Type B pancreatic cell (in vitro differentiated cells): ENCODE results near the gene PGK1. TPM values are rescaled to one million over a fixed set of nuclear protein-coding genes. Genes with fewer than 3 reads are reported as not detected.
"Not testable (repeated sequence)": the region's sequence is repeated elsewhere in the genome, so short reads cannot be mapped to it uniquely, and the experiment has no call there.

Experiments
- DNase-seq: peaks from one replicate; pipeline ENCODE4 v3.0.0; 2021; ENCODE audit warnings: mixed read lengths; ENCODE audit not compliant: unreplicated experiment; ENCODE audit errors: extremely low spot score
- H3K27ac Mint-ChIP-seq: 2 replicates; pipeline ENCODE4 v1.8.0; 2021; ENCODE audit warnings: mild to moderate bottlenecking, mixed read lengths
- H3K27me3 Mint-ChIP-seq: 2 replicates; pipeline ENCODE4 v1.8.0; 2021; ENCODE audit warnings: mixed read lengths
- H3K36me3 Mint-ChIP-seq: 2 replicates; pipeline ENCODE4 v1.8.0; 2021; ENCODE audit warnings: mixed read lengths
- H3K4me1 Mint-ChIP-seq: one replicate; pipeline ENCODE4 v1.8.0; 2021; ENCODE audit warnings: mixed read lengths; ENCODE audit not compliant: unreplicated experiment
- H3K4me3 Mint-ChIP-seq: 2 replicates; pipeline ENCODE4 v1.8.0; 2021; ENCODE audit warnings: mild to moderate bottlenecking, mixed read lengths
- H3K9me3 Mint-ChIP-seq: 2 replicates; pipeline ENCODE4 v1.8.0; 2021; ENCODE audit warnings: mixed read lengths
- CTCF ChIP-seq: fragments of 200-600 bp; sonication (generic); conservative IDR thresholded peaks from 2 replicates; pipeline ENCODE4 v1.5.0; 2021; ENCODE audit warnings: antibody characterized with exemption, mild to moderate bottlenecking
- total RNA-seq: library from RNA; stranded (reverse); gene quantifications from 2 replicates; pipeline ENCODE4 v1.2.1, GENCODE V29; 2021; ENCODE audit warnings: low replicate concordance

The PGK1 gene
- total RNA-seq, 1 donor from 2014 or later, result 203 TPM

GRCh38 chrX:78071331-78071730 lies 32.7 kb upstream of the PGK1 start:
- H3K27ac Mint-ChIP-seq, result no peak overlapping the region
- peaks cover 8% of the 10 kb centered on the region for H3K9me3 Mint-ChIP-seq

GRCh38 chrX:78073147-78074077 lies 30.6 kb upstream of the PGK1 start:
- H3K36me3 Mint-ChIP-seq, H3K4me1 Mint-ChIP-seq, DNase-seq, H3K9me3 Mint-ChIP-seq, H3K4me3 Mint-ChIP-seq, H3K27me3 Mint-ChIP-seq, H3K27ac Mint-ChIP-seq: not testable (repeated sequence)

More at GRCh38 chrX:78071331-78071730, 32.7 kb upstream of the PGK1 start:
- DNase-seq, result no peak
- Mint-ChIP-seq H3K36me3 (no peaks in the 10 kb centered on the region), H3K27me3 (no peaks in the 10 kb centered on the region), H3K4me1 (no peaks in the 10 kb centered on the region), H3K4me3 (no peak overlapping the region)
- TF ChIP-seq CTCF, result no peak

- H3K36me3 Mint-ChIP-seq, result no peaks in the 10 kb centered on the region
- H3K4me3 Mint-ChIP-seq, result no peak overlapping the region
- no peaks in the 10 kb centered on the region for H3K27me3 Mint-ChIP-seq
- no peak for TF ChIP-seq CTCF
- DNase-seq, result no peak
- H3K9me3 Mint-ChIP-seq, result peaks cover 8% of the 10 kb centered on the region
- H3K27ac Mint-ChIP-seq, result no peak overlapping the region
- H3K4me1 Mint-ChIP-seq, result no peaks in the 10 kb centered on the region
Measured at GRCh38 chrX:78074088-78074487, 30.0 kb upstream of the PGK1 start.

GRCh38 chrX:78075787-78076389 lies 28.2 kb upstream of the PGK1 start:
- no peaks in the 10 kb centered on the region for H3K36me3 Mint-ChIP-seq
- TF ChIP-seq CTCF, result no peak
- no peaks in the 10 kb centered on the region for H3K27me3 Mint-ChIP-seq
- H3K4me3 Mint-ChIP-seq, result no peak overlapping the region
- DNase-seq, result no peak
- no peaks in the 10 kb centered on the region for H3K4me1 Mint-ChIP-seq
- H3K27ac Mint-ChIP-seq, result no peak overlapping the region
- peaks cover 8% of the 10 kb centered on the region for H3K9me3 Mint-ChIP-seq

- H3K27ac Mint-ChIP-seq, DNase-seq, H3K4me3 Mint-ChIP-seq, H3K9me3 Mint-ChIP-seq, H3K36me3 Mint-ChIP-seq, H3K4me1 Mint-ChIP-seq, H3K27me3 Mint-ChIP-seq: not testable (repeated sequence)
Measured at GRCh38 chrX:78081413-78081812, 22.6 kb upstream of the PGK1 start.

- H3K4me1 Mint-ChIP-seq, result no peaks in the 10 kb centered on the region
Measured at GRCh38 chrX:78092296-78092695, 11.8 kb upstream of the PGK1 start.

More at GRCh38 chrX:78092296-78092695, 11.8 kb upstream of the PGK1 start:
- Mint-ChIP-seq H3K36me3 (no peaks in the 10 kb centered on the region), H3K4me3 (no peak overlapping the region), H3K27me3 (no peaks in the 10 kb centered on the region), H3K9me3 (no peaks in the 10 kb centered on the region), H3K27ac (no peak overlapping the region)
- peak; percentile 57 for TF ChIP-seq CTCF
- DNase-seq, result no peak
